HAP-1 (cell line): ENCODE data around the gene CUZD1.
"Not testable (repeated sequence)": the region's sequence is repeated elsewhere in the genome, so short reads cannot be mapped to it uniquely, and the experiment has no call there.

ENCODE experiments used
- DNase-seq, 2 experiments: peaks; one replicate each; pipeline ENCODE4 v3.0.0-alpha.2; 2016 to 2020; ENCODE audit warnings: low spot score in 2 of 2
- H3K27me3 ChIP-seq: fragments of 250-450 bp; sonication (Bioruptor Pico); 2 replicates; pipeline ENCODE4 v1.5.1; 2020; ENCODE audit warnings: low read depth, mild to moderate bottlenecking, moderate library complexity
- H3K36me3 ChIP-seq: fragments of 250-450 bp; sonication (Bioruptor Pico); replicated peaks from 2 replicates; pipeline ENCODE4 v1.5.1; 2020; ENCODE audit warnings: mild to moderate bottlenecking
- H3K4me1 ChIP-seq: fragments of 250-450 bp; sonication (Bioruptor Pico); 2 replicates; pipeline ENCODE4 v1.5.1; 2020; ENCODE audit warnings: mild to moderate bottlenecking
- H3K4me3 ChIP-seq: fragments of 250-450 bp; sonication (Bioruptor Pico); 2 replicates; pipeline ENCODE4 v1.5.1; 2020; ENCODE audit warnings: mild to moderate bottlenecking, moderate library complexity
- H3K9me3 ChIP-seq: fragments of 250-450 bp; sonication (Bioruptor Pico); 2 replicates; pipeline ENCODE4 v1.5.1; 2020; ENCODE audit warnings: mild to moderate bottlenecking, moderate library complexity
- in situ Hi-C: fragments of 300-500 bp; cut with MboI; formaldehyde crosslinking; loops from 3 replicates; pipeline ENCODE4 v1.14.3; 2020; ENCODE audit warnings: low sequenced_read_pairs, inconsistent platforms, mixed read lengths

CUZD1 gene

GRCh38 chr10:122864901-122865300 lies 19.2 kb upstream of the CUZD1 start:
- no peak for DNase-seq
- Histone ChIP-seq H3K9me3 (no peaks in the 10 kb centered on the region), H3K36me3 (no peaks in the 10 kb centered on the region), H3K4me3 (no peak overlapping the region), H3K4me1 (no peaks in the 10 kb centered on the region), H3K27me3 (peaks cover 4% of the 10 kb centered on the region; the same call in 1 of the 2 replicates)
- in situ Hi-C loops: no loop called here

DNA sequence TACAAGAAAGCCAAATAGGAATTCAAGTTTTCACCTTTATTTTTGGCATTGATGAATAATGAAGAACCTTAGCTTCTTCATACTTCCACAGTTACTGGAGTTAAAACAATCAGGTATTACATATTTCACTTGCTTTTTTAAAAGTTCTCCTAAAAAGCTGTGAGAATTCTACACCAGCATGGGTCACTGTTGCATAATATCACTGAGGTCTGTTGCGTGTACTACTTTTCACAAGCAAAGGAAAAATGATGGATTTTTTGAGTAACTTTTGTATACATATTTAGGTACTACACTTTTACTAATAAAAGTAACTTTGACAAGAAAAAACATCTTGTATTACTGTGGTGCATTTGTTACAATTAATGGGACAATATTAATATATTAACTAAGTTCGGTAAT lies 18.5 kb upstream of the CUZD1 start:
- H3K4me3 ChIP-seq: no peak overlapping the region
- peaks cover 4% of the 10 kb centered on the region; the same call in 1 of the 2 replicates for H3K27me3 ChIP-seq
- H3K4me1 ChIP-seq: no peaks in the 10 kb centered on the region
- no peak for DNase-seq
- no peaks in the 10 kb centered on the region for H3K36me3 ChIP-seq
- in situ Hi-C loops: no loop called here
- no peaks in the 10 kb centered on the region for H3K9me3 ChIP-seq

DNA sequence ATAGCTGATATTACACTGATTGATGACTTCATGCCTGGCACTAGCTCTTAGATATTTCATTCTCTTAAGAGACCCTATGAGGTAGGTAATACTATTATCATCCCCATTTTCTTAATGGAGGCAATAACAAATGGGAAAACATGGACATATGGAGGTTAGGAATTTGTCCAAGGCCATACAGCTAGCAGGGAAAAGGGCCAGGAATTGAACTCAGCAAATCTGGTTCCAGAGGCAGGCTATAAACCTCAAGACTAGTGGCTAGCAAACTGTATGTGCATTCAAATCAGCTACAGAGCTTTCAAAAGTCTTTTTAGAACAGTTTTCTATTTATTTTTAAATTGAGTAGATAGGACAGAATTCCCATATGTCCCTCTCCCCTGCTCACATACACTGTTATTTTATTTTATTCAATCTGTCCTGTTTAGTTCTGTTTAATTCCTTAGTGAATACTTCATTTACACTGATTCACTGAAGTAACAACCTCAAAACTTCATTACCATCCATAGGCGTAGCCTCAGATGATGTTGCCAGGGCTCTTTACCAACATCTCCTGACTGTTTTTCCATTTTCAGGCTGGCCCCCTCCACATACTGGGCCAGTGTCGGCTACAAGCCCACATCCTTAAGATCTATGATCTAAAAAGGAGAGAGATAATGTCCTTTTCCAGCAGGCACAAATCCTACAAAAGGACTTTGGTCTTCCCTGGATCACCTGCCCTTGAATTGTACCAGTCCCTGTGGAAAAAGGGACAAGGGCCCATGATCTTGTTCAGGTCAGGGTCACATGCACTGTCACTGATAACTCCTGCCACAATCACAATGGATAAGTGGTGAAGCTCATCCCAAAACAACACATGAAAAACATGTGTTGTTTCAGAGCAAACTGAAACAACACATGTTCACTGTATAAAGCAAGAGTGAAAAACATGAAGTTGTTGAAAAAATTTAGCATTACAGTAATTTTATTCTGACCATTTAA lies 17.8 kb upstream of the CUZD1 start:
- H3K4me1 ChIP-seq: no peaks in the 10 kb centered on the region
- in situ Hi-C loops: no loop called here
- DNase-seq: no peak

GRCh38 chr10:122861711-122862161 lies 16.1 kb upstream of the CUZD1 start:
- Histone ChIP-seq H3K4me3 (no peak overlapping the region), H3K27me3 (peaks cover 4% of the 10 kb centered on the region; the same call in 1 of the 2 replicates), H3K9me3 (no peaks in the 10 kb centered on the region), H3K4me1 (no peaks in the 10 kb centered on the region), H3K36me3 (no peaks in the 10 kb centered on the region)
- in situ Hi-C loops: no loop called here
- no peak for DNase-seq

More for the DNA sequence above, 17.8 kb upstream of the CUZD1 start:
- Histone ChIP-seq H3K27me3 (peaks cover 4% of the 10 kb centered on the region; the same call in 1 of the 2 replicates), H3K4me3 (no peak overlapping the region), H3K9me3 (no peaks in the 10 kb centered on the region), H3K36me3 (no peaks in the 10 kb centered on the region)

GRCh38 chr10:122859527-122859926 lies 13.9 kb upstream of the CUZD1 start:
- no peak for DNase-seq
- in situ Hi-C loops: no loop called here
- H3K27me3 ChIP-seq: no peaks in the 10 kb centered on the region
- no peaks in the 10 kb centered on the region for H3K9me3 ChIP-seq
- H3K4me3 ChIP-seq: no peak overlapping the region
- no peaks in the 10 kb centered on the region for H3K36me3 ChIP-seq
- no peaks in the 10 kb centered on the region for H3K4me1 ChIP-seq

- DNase-seq, in situ Hi-C loops, H3K27me3 ChIP-seq, H3K9me3 ChIP-seq, H3K4me3 ChIP-seq, H3K4me1 ChIP-seq, H3K36me3 ChIP-seq: not testable (repeated sequence)
Observed at GRCh38 chr10:122858042-122858441, 12.4 kb upstream of the CUZD1 start.

- no peaks in the 10 kb centered on the region for H3K9me3 ChIP-seq
- no peaks in the 10 kb centered on the region for H3K4me1 ChIP-seq
- H3K36me3 ChIP-seq: no peaks in the 10 kb centered on the region
- no peak overlapping the region for H3K4me3 ChIP-seq
- in situ Hi-C loops: no loop called here
- no peak for DNase-seq
- no peaks in the 10 kb centered on the region for H3K27me3 ChIP-seq
Observed at GRCh38 chr10:122856902-122857301, 11.2 kb upstream of the CUZD1 start.

- Histone ChIP-seq H3K4me3 (no peak overlapping the region), H3K27me3 (no peaks in the 10 kb centered on the region), H3K4me1 (no peaks in the 10 kb centered on the region), H3K36me3 (no peaks in the 10 kb centered on the region), H3K9me3 (no peaks in the 10 kb centered on the region)
- in situ Hi-C loops: no loop called here
- no peak for DNase-seq
Observed at GRCh38 chr10:122855745-122856144, 10.1 kb upstream of the CUZD1 start.

- no peak for DNase-seq
- H3K4me3 ChIP-seq: no peak overlapping the region
- no peaks in the 10 kb centered on the region for H3K36me3 ChIP-seq
- in situ Hi-C loops: no loop called here
- H3K27me3 ChIP-seq: no peaks in the 10 kb centered on the region
- H3K4me1 ChIP-seq: no peaks in the 10 kb centered on the region
- no peaks in the 10 kb centered on the region for H3K9me3 ChIP-seq
Observed at GRCh38 chr10:122854648-122855047, 9.0 kb upstream of the CUZD1 start.

DNA sequence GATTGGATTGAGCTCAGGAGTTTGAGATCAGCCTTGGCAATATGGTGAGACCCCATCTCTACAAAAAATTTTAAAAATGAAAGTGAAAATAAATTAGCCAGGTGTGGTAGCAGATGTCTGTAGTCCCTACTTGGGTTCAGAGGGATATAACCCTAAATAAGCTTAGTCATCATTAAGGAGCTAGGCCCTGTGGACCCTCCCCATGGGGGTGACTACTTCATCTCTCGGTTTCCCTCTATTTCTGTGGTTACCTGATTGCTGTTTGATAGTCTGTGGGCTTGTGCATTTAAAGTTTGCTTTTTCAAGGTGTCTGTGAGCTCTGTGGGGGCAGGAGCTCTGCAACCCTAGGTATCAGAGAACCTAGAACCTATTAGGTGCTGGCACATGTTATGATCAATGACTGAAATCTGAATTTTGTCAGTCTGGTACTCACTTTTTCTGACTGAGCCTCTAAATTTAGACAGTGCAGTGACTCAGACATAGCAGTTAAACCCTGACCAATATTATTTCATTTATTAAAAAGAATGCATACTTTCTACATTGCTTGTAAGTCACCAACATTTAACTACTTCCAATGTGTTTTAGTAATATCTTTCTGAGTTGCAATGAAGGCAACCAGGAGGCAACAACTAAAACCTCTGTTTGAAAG lies 8.1 kb upstream of the CUZD1 start:
- no peak for DNase-seq
- no peaks in the 10 kb centered on the region for H3K9me3 ChIP-seq
- no peaks in the 10 kb centered on the region for H3K4me1 ChIP-seq
- no peaks in the 10 kb centered on the region for H3K27me3 ChIP-seq
- no peaks in the 10 kb centered on the region for H3K36me3 ChIP-seq
- in situ Hi-C loops: no loop called here
- H3K4me3 ChIP-seq: no peak overlapping the region

DNA sequence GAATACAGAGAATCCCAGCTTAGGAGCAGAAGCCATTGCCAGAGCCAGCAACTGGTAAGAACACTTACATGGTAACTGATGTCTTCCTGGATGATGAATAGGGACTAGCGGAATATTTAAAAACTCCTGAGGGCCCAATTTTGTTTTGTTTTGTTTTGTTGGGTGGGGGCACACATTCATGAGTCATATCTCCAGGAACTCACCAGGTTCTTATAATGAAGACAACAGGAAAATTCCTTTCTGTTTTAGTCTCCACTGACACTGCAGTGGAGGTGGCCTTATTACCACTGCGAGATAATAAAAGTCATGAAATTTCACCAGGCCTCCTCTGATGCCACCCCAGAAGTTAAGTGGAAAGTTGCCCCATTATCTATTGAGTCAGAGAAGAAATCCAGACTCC lies 6.6 kb upstream of the CUZD1 start:
- H3K4me1 ChIP-seq: no peaks in the 10 kb centered on the region
- in situ Hi-C loops: no loop called here
- no peak for DNase-seq
- H3K27me3 ChIP-seq: no peaks in the 10 kb centered on the region
- no peak overlapping the region for H3K4me3 ChIP-seq
- no peaks in the 10 kb centered on the region for H3K36me3 ChIP-seq
- no peaks in the 10 kb centered on the region for H3K9me3 ChIP-seq

DNA sequence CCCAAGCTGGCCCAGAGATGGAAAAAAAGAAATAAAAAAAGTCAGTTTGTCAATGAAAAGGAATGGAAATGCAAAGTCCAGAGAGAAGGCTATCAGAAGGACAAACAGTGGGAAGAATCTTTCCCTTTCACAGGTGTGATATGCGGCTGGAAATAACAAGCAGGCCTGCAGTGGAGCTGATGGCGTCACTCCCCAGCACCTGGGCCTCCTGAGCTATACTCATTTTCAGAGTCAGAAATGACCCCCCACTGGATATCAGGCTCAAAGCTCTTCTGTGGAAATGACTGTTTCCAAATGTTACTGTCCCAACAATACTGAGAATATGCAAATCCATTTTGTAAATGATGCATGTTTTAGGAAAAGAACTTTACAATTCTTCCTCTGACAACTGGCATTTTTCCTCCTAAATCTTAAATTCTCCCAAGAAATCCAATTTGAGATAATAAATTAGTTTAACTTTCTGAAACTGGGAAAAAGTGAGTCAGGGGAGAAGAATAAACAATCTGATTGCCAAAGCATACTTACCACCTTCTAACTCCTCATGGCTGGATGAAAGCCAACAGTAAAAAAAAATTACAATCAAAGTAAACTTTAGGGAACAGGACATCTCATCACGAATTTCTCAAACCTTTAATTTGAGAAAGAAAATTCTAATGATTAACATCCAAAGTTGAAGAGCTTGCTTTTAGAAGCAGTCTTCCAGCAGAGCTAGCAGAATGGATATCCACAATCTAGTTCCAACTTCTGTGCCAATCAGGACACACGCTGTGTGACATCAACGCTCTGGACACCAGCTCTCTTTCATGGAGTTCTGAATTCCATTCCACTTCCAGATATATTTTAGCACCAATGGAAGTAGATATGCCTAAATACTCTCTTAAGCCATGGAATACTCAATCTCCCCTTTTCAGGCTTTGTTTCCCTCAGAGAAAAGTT lies 5.3 kb upstream of the CUZD1 start:
- no peak for DNase-seq

GRCh38 chr10:122849900-122850605 lies 4.4 kb upstream of the CUZD1 start:
- no peak for DNase-seq
- H3K9me3 ChIP-seq: no peaks in the 10 kb centered on the region
- in situ Hi-C loops: no loop called here

More for the DNA sequence above, 5.3 kb upstream of the CUZD1 start:
- no peak overlapping the region for H3K4me3 ChIP-seq
- no peaks in the 10 kb centered on the region for H3K4me1 ChIP-seq
- in situ Hi-C loops: no loop called here
- no peaks in the 10 kb centered on the region for H3K9me3 ChIP-seq
- no peaks in the 10 kb centered on the region for H3K27me3 ChIP-seq
- H3K36me3 ChIP-seq: no peaks in the 10 kb centered on the region

More at GRCh38 chr10:122849900-122850605, 4.4 kb upstream of the CUZD1 start:
- H3K4me3 ChIP-seq: no peak overlapping the region
- no peaks in the 10 kb centered on the region for H3K27me3 ChIP-seq
- H3K36me3 ChIP-seq: no peaks in the 10 kb centered on the region
- H3K4me1 ChIP-seq: no peaks in the 10 kb centered on the region
